ENCODE data around the gene DDX42. TPM values are rescaled to one million over a fixed set of nuclear protein-coding genes. Genes with fewer than 3 reads are reported as not detected.
A peak's percentile ranks its signal among the peaks of the same experiment; 100 is the strongest.

The DDX42 gene
- total and polyA plus RNA-seq, 7 donors, result 30.7 to 136 (median 82.0) TPM

- Histone ChIP-seq H3K4me3 (peak overlapping the region in 3 of 4 donors; percentile 91 to 95 (median 91)), H3K27ac (peak overlapping the region; percentile 93 to 99 (median 96)), H3K36me3 (no peaks in the 10 kb centered on the region), H3K4me1 (peaks cover 3 to 69% (median 51%) of the 10 kb centered on the region in 4 donors), H3K9me3 (no peaks in the 10 kb centered on the region), H3K27me3 (no peaks in the 10 kb centered on the region)
- peak; percentile 80 for DNase-seq
- 73 to 80% methylated on average over 9 of the region's 9 CpGs for WGBS, 2 donors
- no peak for TF ChIP-seq POLR2A (IDR thresholded peaks at IDR 0.05)
- peak in 3 of 4 donors; percentile 19 to 90 (median 55) for TF ChIP-seq EP300 (IDR thresholded peaks at IDR 0.05)
- TF ChIP-seq POLR2AphosphoS5 (IDR thresholded peaks at IDR 0.05), result peak; percentile 75 to 91 (median 82)
- intact Hi-C loops (cut with DNase I), result loop anchor here (2.0 kb wide), 1 partner anchor 69 kb away; the partner anchor contains the start of gene DDX42
These were observed 70.1 kb downstream of the DDX42 start for GRCh38 chr17:63843910-63844677.

- Histone ChIP-seq H3K4me1 (peaks cover 3 to 60% (median 37%) of the 10 kb centered on the region in 4 donors), H3K36me3 (no peaks in the 10 kb centered on the region), H3K4me3 (no peak overlapping the region), H3K27me3 (no peaks in the 10 kb centered on the region), H3K27ac (no peak overlapping the region), H3K9me3 (no peaks in the 10 kb centered on the region)
- 39 to 89% methylated on average over 1 of the region's 1 CpG for whole genome bisulfite sequencing, 2 donors
- intact Hi-C loops (cut with DNase I), result no loop called here
- DNase-seq, result no peak
- no peak for TF ChIP-seq POLR2AphosphoS5 (IDR thresholded peaks at IDR 0.05)
- TF ChIP-seq POLR2A (IDR thresholded peaks at IDR 0.05), result no peak
These were observed 71.5 kb downstream of the DDX42 start for GRCh38 chr17:63845509-63845908.

DNA sequence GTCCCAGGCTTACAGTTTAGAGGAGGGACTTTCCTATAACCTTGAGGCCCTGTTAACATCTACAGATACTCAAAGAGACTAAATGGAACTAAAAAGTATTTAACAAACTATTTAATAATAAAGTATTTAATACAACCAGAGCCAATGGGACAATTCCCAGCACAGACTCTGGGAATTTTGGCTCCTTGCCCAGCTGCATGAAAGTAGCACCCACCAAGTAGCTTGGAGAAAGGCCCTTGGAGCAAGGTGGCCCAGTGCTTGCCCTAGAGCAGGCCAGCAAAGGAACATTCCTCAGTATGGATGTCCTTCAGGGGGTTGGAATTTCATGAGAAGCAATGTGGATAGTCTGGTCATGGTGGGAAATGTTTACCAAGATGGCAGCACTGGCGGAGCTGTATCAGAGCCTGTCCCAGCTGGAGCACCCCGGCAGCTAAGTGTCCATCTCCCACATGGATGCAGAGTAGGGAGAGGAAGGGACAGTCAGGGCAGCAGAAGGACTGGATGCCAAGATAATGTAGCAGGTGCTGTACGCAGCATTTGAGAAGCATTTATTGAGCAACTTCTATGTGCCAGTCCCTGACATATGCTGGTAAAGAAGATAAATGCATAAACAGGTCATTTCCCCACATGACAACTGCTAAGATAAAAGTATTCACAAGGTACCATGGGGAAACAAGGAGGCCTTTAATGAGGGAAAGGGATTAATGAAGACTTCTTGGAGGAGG, 73.7 kb downstream of the DDX42 start:
- 82 to 97% methylated on average over 3 of the region's 3 CpGs for WGBS, 2 donors
- Histone ChIP-seq H3K36me3 (no peaks in the 10 kb centered on the region), H3K27me3 (no peaks in the 10 kb centered on the region), H3K4me1 (peaks cover under 1 to 50% (median 25%) of the 10 kb centered on the region in 4 donors), H3K4me3 (no peak overlapping the region), H3K9me3 (no peaks in the 10 kb centered on the region), H3K27ac (peak overlapping the region in 3 of 4 donors; percentile 55 to 81 (median 70))
- TF ChIP-seq POLR2AphosphoS5 (IDR thresholded peaks at IDR 0.05) (no peak), EP300 (IDR thresholded peaks at IDR 0.05) (no peak), POLR2A (IDR thresholded peaks at IDR 0.05) (no peak)
- TF ChIP-seq, protein P1, sequence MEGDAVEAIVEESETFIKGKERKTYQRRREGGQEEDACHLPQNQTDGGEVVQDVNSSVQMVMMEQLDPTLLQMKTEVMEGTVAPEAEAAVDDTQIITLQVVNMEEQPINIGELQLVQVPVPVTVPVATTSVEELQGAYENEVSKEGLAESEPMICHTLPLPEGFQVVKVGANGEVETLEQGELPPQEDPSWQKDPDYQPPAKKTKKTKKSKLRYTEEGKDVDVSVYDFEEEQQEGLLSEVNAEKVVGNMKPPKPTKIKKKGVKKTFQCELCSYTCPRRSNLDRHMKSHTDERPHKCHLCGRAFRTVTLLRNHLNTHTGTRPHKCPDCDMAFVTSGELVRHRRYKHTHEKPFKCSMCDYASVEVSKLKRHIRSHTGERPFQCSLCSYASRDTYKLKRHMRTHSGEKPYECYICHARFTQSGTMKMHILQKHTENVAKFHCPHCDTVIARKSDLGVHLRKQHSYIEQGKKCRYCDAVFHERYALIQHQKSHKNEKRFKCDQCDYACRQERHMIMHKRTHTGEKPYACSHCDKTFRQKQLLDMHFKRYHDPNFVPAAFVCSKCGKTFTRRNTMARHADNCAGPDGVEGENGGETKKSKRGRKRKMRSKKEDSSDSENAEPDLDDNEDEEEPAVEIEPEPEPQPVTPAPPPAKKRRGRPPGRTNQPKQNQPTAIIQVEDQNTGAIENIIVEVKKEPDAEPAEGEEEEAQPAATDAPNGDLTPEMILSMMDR (IDR thresholded peaks at IDR 0.05), result no peak
- DNase-seq, result peak; percentile 70
- intact Hi-C loops (cut with DNase I), result no loop called here

- TF ChIP-seq POLR2AphosphoS5 (IDR thresholded peaks at IDR 0.05), result peak in 2 of 4 donors; percentile 35 to 43
- TF ChIP-seq, protein P1 (IDR thresholded peaks at IDR 0.05), result peak; percentile 50 to 77 (median 63)
- no peak for TF ChIP-seq POLR2A (IDR thresholded peaks at IDR 0.05)
- H3K36me3 ChIP-seq, result no peaks in the 10 kb centered on the region
- peak; percentile 96 for DNase-seq
- no peaks in the 10 kb centered on the region for H3K9me3 ChIP-seq
- WGBS, 2 donors, result 20 to 22% methylated on average over 82 of the region's 82 CpGs
- intact Hi-C loops (cut with DNase I), result no loop called here
- H3K4me3 ChIP-seq, result peak overlapping the region; percentile 8 to 39 (median 24)
- H3K27me3 ChIP-seq, result no peaks in the 10 kb centered on the region
- H3K27ac ChIP-seq, result peak overlapping the region; percentile 55 to 81 (median 64)
- H3K4me1 ChIP-seq, result peaks cover 0 to 40% (median 17%) of the 10 kb centered on the region in 4 donors
These were observed 75.1 kb downstream of the DDX42 start for GRCh38 chr17:63848834-63849689.

DNA sequence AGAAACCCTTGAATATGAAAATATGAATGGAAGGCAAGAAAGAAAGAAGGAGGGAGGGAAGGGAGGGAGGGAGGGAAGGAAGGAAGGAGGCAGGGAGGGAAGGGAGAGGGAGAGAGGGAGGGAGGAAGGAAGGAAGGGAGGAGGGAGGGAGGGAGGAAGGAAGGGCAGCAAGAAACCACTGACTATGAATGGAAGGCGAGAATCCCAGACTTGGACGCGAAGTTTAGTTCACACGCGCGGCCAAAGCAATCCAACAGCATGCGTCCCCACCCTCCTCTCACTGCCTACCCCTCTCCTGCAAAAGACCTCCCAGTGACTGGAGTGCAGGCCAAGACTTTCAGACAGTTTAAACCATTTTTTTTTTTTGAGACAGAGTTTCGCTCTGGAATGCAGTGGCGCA, 76.4 kb downstream of the DDX42 start:
- 85 to 90% methylated on average over 9 of the region's 9 CpGs for WGBS, 2 donors
- Histone ChIP-seq H3K36me3 (no peaks in the 10 kb centered on the region), H3K27ac (no peak overlapping the region), H3K27me3 (no peaks in the 10 kb centered on the region), H3K4me3 (no peak overlapping the region), H3K9me3 (no peaks in the 10 kb centered on the region), H3K4me1 (peaks cover 0 to 32% (median 11%) of the 10 kb centered on the region in 4 donors)
- intact Hi-C loops (cut with DNase I), result no loop called here
- DNase-seq, result peak; percentile 56
- no peak for TF ChIP-seq POLR2AphosphoS5 (IDR thresholded peaks at IDR 0.05)
- TF ChIP-seq, protein P1 (IDR thresholded peaks at IDR 0.05), result no peak
- TF ChIP-seq POLR2A (IDR thresholded peaks at IDR 0.05), result no peak
- TF ChIP-seq EP300 (IDR thresholded peaks at IDR 0.05), result no peak
